HK-2 (cell line): ENCODE data around the gene FHIT.

Experiments
- DNase-seq: peaks from one replicate; pipeline ENCODE4 v3.0.0-alpha.2; 2018; ENCODE audit not compliant: unreplicated experiment

Gene FHIT

DNA sequence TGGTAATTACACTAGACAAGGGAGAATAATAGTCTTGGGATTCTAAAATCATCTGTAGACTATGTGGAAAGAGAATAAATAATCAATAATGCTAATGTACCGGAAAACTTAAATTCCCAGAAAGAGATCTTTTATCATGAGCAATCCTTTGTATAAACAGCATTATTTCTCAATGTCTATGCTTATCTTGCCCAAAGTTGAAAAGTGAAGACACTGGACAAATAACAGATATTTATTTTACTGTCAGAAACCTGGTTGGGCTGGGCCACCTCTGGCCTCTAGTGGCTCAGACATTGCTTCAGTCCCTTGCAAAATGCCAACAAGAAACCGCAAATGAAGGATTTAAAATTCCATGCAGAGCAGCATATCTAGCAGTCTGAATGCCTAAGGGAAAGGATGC is 409.9 kb downstream of the FHIT start:
- no peak for DNase-seq

DNA sequence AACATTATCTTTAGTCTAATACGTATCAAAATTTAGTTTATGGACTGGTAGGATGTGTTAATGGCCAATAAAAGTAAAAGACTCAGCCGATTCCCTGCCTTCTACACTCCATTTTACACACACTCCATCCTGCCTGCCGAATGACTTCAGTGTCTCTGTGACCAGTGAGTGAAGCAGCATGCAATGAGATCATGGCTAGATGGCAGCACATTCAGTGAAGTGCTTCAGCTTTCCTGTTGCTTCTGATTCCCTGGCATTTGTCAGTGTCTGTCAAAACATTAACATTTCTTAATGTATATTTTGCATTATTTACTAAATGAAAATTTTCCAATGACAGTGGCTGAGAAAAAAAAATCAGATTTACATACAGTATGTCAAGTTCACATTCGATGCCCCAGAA is 412.0 kb downstream of the FHIT start:
- DNase-seq = no peak

DNA sequence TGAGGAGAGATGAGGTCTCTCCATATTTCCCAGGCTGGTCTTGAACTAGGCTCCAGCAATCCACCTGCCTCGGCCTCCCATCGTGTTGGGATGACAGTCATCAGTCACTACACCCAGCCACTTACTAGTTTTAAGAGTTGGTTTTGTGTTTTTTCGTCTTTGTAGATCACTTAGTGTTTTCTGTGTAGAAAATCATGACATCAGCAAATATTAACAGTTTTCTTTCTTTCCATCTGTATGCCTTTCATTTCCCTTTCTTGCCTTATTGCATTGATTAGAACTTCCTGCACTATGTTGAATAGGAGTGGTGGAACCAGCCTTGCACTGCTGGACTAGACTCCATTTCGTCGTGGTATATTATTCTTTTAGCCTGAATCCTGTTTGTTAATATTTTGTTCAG is 415.5 kb downstream of the FHIT start:
- DNase-seq = no peak

DNA sequence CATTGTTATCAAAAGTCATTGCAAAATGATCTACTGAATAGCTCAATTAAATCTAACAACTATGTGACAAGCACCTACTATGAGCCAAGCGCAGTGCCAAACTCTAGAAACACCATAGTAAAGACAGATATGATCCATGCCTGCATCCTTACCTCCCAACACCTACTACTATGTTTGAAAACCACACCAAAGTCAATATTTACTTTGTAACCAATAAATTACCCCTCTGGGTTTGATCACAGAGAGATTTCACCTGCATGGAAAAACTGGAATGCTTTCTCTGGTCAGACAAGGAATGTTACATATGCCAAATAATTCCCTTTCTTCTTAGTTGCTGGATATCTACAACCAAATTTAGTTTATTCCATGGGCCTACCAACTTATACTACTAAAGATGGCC is 422.2 kb downstream of the FHIT start:
- DNase-seq = no peak

DNA sequence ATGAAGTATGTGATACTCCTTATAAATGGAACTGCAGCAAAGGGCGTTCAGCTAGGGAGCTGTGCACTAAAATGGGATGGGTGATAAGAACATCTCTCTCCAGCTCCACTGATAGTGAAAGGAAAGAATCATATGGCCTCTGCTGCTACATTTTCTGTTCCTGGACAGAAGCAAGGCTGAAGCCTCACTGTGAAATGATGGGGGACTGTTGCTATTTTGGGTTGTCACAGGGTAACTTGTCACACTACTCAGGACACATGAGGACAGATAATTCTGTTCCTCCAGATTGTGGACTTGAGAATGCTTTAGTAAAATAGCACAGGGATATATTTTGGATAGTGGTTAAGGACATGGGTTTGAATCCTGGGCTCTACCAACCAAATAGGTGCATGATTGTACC is 423.6 kb downstream of the FHIT start:
- DNase-seq = no peak

DNA sequence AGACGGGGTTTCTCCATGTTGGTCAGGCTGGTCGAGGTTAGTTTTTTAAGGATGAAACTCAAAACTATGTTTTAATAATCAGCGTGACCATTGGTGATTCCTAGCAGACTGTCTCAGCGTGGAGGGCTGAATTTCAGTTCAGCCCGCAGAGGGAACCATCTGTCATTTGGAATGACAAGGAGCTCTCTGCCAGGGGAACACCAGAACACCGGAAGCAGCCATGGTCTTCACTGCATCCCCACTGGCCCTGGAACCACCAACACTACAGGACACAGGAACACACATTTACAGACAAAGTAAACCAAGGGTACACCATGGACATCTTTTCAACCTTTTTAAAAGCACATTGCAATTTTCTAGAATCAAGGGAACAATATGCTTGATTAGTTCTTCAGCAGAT is 424.7 kb downstream of the FHIT start:
- DNase-seq = no peak

DNA sequence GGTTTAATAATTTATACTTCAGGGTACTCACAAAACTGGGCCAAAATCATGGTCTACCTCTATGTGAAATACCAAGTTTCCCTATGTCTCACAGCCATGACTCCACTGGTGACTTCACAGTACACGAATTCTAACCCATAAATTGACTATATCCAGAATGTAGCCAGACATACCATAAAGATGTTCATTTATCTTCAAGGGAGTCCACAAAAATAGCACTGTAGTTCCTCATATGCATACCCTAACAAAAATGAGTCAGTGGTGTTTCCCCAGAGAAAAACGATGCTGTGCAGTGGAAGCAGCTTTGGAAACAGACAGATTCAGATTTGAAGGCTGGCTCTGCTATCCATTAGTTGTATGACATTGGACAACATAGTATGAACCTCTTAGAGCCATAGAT is 438.8 kb downstream of the FHIT start:
- no peak for DNase-seq

DNA sequence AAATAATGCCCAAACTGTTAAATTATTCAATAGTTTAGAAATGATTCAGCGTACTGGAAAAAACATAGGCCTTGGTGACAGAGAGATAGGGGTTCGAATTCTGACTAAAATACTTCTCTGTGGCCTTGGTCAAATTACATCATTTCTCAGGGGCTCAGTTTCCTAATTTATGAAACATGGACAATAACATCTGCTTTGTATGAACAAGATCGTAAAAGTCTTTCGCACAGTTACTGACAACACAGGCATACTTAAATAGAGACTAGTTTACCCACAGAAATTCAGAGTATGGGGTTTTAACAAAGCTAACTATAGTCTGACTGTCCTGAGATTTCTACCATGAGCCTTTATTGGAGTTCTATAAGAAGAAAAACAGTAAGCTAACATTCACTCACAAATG is 440.4 kb downstream of the FHIT start:
- DNase-seq = no peak

DNA sequence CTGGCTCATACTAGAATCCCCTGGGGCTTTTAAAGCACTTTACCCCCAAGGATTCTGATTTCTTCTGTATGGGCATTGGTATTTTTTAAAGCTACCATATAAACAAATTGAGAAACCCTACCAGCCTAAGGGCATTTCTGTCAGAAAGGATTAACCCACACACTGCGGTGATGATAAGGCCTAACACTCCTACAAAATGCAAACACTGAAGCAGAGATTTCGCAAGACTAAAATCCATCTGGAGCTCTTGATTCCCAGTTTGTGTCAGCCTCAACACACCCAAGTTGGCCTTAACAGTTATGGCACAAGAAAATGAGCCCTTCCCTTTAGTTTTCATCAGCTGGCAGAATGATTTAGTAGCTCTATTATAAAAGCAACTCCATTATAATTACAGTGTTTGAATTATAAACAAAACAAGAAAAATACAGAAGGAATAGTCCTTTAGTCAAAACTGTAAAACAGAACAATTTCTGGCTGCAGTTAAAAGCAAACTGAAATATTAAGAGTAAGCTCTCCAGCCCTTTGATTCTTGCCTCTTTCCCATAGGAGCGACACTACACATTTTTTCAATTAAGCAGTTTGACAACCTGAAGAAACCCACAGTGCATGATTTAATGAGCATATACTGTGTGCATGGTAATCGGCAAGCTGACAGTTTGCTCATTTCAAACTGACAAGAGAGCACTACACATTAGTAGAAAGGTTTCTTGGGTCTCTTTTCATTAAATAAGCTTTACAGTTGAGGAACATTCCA is 441.2 kb downstream of the FHIT start:
- no peak for DNase-seq

DNA sequence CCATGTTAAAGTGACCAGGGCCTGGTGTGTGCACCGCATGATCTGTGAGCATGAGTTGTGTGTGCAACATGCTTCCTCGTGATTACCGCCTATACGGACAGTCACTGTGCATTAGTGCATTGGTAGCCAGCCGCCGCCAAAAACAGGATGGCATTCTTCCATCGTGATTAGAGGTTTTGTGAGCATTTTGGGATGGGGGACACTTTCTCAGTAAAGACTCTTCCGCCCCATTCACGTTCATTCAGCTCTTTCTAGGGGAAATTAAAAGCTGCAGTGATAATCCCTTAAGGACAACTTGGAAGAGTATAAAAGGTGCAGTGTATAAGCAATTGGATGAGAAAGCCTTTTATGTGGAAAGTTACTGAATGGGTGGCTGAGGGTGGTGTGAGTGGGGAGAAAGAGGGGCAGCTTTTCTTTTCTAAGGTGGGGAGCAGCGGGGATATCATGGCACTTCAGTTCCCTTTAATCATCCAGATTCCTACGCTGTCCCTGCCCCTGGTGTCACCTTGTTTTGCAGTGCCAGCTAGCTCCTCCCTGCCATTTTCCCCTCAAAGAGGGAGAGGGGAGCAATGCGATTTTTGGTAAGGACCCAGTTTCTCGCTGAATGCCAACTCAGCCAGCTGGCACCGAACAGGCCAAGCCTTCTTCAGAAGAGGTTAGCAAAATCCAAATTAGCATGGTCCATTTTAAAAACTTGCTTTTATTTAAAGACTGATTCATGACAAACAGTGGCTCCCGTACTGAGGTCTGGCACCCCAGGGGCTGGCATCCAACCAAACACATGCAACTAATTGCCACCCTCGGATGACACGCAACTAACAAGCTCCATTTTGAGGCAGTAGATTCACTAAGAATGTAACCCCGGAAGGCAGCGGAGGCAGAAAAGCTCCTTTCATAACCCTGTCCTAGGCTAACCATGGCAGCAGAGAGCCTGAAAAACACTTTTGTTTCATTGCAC is 447.8 kb downstream of the FHIT start:
- DNase-seq = no peak

DNA sequence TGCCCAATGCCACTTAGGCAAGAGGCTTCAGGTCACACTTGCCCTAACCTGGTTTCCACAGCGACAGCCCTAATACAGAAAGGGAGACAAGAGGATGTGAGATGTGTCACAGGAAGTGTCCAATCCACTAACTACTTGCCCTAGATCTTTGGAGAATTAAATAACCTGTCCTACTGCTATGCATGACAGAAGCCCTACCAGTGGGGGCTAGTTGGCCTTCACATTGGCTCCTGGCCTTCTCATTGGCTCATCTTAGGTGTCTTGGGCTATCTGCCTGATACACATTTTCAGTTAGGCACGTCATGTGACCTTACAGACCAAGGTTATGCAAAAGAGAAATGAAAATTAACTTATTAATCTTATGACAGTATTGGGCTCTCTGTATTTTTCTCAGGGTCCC is 449.9 kb downstream of the FHIT start:
- no peak for DNase-seq

DNA sequence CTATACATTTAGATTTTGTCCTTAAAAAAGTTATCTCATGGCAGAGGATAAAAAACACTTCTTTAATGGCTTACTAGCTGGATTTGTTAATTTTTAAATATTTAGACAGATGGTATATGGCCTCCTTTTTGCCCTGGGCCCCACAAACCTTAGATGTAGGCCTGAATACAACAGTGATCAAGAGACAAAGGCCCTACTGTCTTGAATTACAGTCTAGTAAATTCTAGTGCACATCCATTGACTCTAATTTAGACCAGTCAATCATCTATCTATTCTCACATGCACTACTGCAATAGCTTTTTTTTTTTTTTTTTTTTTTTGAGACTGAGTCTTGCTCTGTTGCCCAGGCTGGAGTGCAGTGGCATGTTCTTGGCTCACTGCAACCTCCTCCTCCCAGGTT is 452.8 kb downstream of the FHIT start:
- no peak for DNase-seq

DNA sequence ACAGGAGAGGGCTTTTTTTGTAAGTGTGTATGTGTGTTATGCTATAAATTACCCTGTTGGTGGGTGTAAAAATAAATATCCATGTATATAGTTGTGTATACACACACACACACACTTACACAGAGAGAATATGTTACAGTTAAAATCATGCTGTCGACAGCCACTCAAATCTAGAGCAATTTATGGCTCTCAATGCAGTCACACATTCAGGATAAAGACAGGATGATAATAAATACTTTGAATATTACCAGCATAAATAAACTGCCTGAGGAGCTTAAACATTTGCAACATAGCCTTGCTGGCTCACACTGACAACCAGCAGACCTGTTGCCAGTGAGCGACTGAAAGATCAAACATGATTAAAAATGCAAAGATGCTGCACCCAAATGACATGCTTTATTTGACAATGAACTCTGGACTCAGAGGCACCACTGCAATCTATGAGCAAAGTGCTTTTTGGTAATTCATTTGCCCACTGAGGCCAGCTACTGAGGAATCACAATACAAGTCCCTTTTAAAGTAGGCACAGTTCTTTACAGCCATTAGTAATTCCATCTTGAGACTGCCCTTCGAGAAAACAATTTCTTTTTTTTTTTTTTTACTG is 458.9 kb downstream of the FHIT start:
- no peak for DNase-seq

DNA sequence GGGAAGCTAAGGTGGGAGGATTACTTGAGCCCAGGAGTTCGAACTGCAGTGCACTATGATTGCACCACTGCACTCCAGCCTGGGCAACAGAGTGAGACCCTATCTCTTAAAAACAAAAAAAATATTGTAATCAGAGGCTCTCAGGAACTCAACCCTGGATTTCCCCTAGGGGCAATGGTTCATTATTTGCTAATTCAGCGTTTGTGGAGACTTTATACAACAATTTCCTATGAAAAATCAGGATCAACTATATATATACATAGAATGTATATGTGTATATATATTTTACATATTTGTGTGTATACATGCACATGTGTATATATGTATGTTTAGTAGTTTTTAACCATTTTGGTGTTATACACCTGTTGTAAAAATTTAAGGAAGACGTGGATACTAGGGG is 463.1 kb downstream of the FHIT start:
- no peak for DNase-seq

DNA sequence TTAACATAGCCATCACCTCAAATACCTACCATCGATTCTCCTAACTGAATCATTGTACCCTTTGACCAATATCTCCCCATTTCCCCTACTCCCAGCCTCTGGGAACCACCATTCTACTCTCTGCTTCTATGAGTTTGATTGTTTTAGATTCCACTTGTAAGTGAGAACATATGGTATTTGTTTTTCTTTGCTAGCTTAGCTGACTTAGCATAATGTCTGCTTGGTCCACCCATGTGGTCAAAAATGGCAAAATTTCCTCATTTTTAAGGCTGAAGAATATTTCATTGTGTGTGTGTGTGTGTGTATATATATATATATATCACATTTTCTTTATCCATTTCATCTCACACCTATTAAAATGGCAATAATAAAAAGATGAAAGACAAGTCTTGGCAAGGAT is 469.3 kb downstream of the FHIT start:
- DNase-seq = no peak

DNA sequence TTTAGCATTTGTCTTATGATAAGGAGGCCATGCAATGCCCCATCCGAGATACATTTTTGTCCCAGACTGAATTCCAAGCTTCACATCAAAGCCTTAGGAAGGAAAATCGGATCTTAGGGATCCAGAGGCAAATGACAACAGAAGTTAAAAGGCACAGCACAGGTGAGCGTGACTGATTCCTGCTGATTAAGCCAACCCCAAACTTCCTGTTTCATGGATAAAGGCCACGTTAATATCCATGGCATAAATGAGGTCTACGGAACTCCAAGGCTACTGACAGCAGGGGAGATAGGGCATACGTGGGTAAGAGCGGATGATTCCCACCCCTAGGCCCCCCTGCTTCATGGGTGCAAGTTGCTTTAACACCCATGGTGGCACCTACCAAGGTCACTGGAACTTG is 471.6 kb downstream of the FHIT start:
- no peak for DNase-seq

DNA sequence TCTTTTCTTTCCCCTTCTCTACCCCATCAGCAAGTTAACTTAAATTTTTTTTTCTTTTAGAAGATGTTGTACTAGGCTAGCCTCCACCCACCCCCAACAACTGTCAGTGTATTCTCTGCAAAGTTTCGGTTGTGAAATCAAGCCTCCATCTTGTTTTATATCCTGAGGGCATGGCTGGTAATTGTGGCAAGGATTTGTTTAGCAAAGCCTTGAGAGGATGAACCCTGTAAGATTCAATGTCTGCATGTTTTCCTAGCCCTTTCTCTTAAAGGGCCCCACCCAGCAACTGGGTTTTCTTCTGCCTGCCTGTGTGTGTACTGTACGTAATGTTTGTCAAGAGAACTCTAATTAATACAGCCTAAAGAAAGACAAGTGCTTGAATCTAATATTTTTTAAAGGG is 475.3 kb downstream of the FHIT start:
- DNase-seq = no peak

DNA sequence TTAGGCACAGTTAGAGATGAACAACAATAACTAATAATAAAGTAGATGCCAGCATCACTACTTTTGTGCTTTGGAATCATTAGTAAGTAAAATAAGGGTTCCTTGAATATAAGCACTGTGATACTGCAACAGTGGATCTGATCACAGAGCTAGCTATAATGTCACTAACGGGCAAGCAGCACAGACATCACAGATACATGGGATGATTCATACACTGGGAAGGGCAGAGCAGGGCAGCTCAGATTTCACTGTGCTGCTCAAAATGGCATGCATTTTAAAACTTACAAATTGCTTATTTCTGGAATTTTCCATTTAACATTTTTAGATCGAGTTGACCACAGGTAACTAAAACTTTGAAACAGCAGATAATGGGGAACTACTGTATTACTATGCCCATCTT is 476.6 kb downstream of the FHIT start:
- no peak for DNase-seq

DNA sequence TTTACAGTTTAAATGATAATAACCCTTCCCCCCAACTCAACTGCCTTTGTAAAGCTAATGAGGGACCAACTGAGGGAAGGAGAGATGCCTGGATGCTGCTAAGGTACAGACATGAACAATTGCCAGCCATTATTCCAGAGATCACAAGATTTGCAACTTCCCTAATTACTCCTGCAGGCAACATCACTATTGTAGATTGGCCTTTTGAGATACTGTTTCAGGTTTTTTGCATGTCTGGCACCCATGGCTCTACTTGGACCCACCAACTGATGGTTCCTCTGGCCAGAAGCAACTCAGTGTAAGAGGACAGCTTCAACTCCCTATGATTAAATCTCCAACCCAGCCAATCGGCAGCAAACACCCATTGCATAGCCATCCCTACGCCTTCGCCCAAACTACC is 478.7 kb downstream of the FHIT start:
- no peak for DNase-seq

DNA sequence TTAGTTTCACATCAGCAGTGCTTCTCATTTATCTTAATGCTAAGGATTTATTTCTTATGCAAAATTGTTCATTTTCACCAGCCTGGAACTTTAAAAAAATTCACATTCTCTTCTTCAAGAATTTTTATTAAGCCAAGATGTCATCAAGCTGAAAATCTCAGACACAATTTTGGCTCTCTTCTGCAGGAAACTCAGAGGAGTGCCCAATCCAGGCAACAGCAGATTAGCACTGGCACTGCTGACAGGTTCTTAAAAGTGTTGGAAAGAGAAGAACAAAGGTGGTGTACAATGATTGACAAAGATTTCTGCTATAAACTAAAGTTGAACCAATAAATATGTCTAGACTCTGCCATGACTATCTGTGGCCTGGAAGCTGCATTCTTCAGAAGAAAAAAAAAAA is 479.5 kb downstream of the FHIT start:
- no peak for DNase-seq

DNA sequence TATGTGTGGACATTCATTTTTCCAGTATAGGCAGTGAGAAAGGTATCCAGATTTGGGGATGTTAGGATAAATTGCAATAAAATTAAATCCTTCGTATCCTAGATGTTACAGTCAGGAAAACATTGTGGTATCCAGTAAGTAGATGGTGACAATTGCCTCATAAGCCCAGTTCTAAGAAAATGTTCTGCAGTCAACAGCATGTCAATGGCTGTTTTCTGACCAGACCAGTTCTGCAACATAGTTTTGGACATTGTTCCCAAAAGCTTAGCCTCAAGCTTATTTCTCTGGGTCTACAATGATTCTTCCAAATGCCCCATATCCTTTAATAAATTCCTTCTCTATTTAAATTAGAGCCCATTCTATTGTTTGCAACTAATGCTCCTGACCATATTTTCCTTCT is 480.7 kb downstream of the FHIT start:
- no peak for DNase-seq

DNA sequence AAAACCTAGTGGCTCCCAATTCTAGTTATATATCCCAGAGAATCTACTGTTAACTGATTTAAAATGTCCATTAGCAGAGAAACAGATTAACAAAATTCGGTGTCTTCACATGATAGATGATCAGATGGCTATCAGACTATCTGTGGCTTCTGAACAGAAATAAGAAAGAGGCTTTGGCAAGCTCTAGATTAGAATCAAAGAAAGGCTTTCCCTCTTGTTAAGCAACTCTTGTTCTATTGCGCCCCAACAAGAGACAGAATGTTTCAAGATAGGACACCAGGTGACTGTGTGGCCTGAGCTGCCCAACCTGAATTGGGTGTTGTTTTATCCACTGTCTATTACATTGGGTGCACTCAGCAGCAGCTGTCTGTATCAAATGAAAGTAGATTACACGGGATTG is 483.7 kb downstream of the FHIT start:
- DNase-seq = no peak

DNA sequence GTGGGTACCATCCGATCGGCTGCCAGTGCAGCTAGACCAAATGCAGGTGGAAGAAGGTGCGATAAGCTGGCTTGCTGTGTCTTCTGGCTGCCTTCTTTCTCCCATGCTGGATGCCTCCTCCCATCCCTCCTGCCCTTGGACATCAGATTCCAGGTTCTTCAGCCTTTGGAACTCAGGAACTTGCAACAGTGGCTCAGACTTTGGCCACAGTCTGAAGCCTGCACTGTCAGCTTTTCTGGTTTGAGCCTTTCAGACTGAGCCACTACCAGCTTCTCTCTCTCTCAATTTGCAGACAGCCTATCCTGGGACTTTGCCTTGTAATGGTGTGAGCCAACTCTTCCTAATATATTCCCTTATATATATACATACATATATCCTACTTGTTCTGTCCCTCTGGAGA is 485.5 kb downstream of the FHIT start:
- DNase-seq = no peak
